Hepatocyte (in vitro differentiated cells): ENCODE measurements around the gene NXN. TPM values are rescaled to one million over a fixed set of nuclear protein-coding genes. Genes with fewer than 3 reads are reported as not detected.

Experiments used
- DNase-seq: peaks from one replicate; pipeline ENCODE4 v3.0.0-alpha.2; 2016; ENCODE audit warnings: low spot score
- H2AFZ ChIP-seq: fragments of 200-600 bp; sonication (generic); 2 replicates; pipeline ENCODE4 v1.6.0; 2016; ENCODE audit warnings: antibody characterized with exemption, mild to moderate bottlenecking
- H3K27ac ChIP-seq: fragments of 200-600 bp; sonication (generic); 2 replicates; pipeline ENCODE4 v1.5.1; 2016; ENCODE audit warnings: mild to moderate bottlenecking
- H3K27me3 ChIP-seq: fragments of 200-600 bp; sonication (generic); 2 replicates; pipeline ENCODE4 v1.6.1; 2016
- H3K36me3 ChIP-seq: fragments of 200-600 bp; sonication (generic); replicated peaks from 2 replicates; pipeline ENCODE4 v1.5.1; 2016; ENCODE audit warnings: low read depth; ENCODE audit not compliant: insufficient read depth
- H3K4me1 ChIP-seq: fragments of 200-600 bp; sonication (generic); 2 replicates; pipeline ENCODE4 v1.5.1; 2016; ENCODE audit warnings: mild to moderate bottlenecking, moderate library complexity; ENCODE audit not compliant: insufficient read depth
- H3K4me2 ChIP-seq: fragments of 200-600 bp; sonication (generic); 2 replicates; pipeline ENCODE4 v1.6.0; 2016
- H3K4me3 ChIP-seq: fragments of 200-600 bp; sonication (generic); 2 replicates; pipeline ENCODE4 v1.5.1; 2016; ENCODE audit warnings: mild to moderate bottlenecking
- H3K79me2 ChIP-seq: fragments of 200-600 bp; sonication (generic); 2 replicates; pipeline ENCODE4 v1.6.0; 2017; ENCODE audit warnings: mild to moderate bottlenecking
- H3K9me2 ChIP-seq: fragments of 200-600 bp; sonication (generic); replicated peaks from 2 replicates; pipeline ENCODE4 v1.6.0; 2017; ENCODE audit warnings: mild to moderate bottlenecking; ENCODE audit not compliant: insufficient read depth
- H3K9me3 ChIP-seq: fragments of 200-600 bp; sonication (generic); 2 replicates; pipeline ENCODE4 v1.5.1; 2016; ENCODE audit warnings: low read depth, mild to moderate bottlenecking
- H4K20me1 ChIP-seq: fragments of 200-600 bp; sonication (generic); 2 replicates; pipeline ENCODE4 v1.6.0; 2016; ENCODE audit warnings: mild to moderate bottlenecking; ENCODE audit not compliant: insufficient read depth, poor library complexity, severe bottlenecking
- CTCF ChIP-seq: fragments of 200-600 bp; sonication (generic); IDR thresholded peaks from 2 replicates; pipeline ENCODE4 v1.5.1; 2016; ENCODE audit warnings: antibody characterized with exemption, mild to moderate bottlenecking; ENCODE audit not compliant: poor library complexity
- EZH2 ChIP-seq: fragments of 200-600 bp; sonication (generic); IDR thresholded peaks from 2 replicates; pipeline ENCODE4 v1.6.1; 2016; ENCODE audit warnings: antibody characterized with exemption, mild to moderate bottlenecking, borderline replicate concordance
- EZH2phosphoT487 ChIP-seq: fragments of 200-600 bp; sonication (generic); IDR thresholded peaks from one replicate; pipeline ENCODE4 v1.6.1; 2018; ENCODE audit warnings: antibody characterized with exemption, mild to moderate bottlenecking, low read depth, moderate library complexity; ENCODE audit not compliant: unreplicated experiment, severe bottlenecking
- WGBS: methylation state at CpG from one replicate; pipeline ENCODE4 v1.1.6; 2016; ENCODE audit warnings: low lambda C conversion rate; ENCODE audit errors: missing lambda C conversion rate; 5-methylcytosine and 5-hydroxymethylcytosine counted together
- polyA plus RNA-seq: library from polyadenylated mRNA; unstranded; fragments of >200 nt; fragmentation: Nextera tagmentation; extraction: Ambion mirVana; gene quantifications from 2 replicates; pipeline ENCODE4 v1.2.1, GENCODE V29; 2016
- total RNA-seq: library from RNA; depleted of rRNA; stranded (reverse); fragments of >200 nt; gene quantifications from 2 replicates; pipeline ENCODE4 v1.2.3, GENCODE V29; 2014

Gene NXN
- total and polyA plus RNA-seq, 2 experiments from 2014 or later = 55.0 to 74.1 TPM

GRCh38 chr17:848402-848801 is 131.2 kb downstream of the NXN start:
- Histone ChIP-seq H3K9me3 (no peaks in the 10 kb centered on the region), H4K20me1 (peaks cover 12% of the 10 kb centered on the region), H2AFZ (no peak overlapping the region), H3K4me1 (peaks cover 31% of the 10 kb centered on the region), H3K27me3 (no peaks in the 10 kb centered on the region), H3K36me3 (no peaks in the 10 kb centered on the region), H3K4me2 (peak overlapping the region; percentile 44), H3K9me2 (no peaks in the 10 kb centered on the region), H3K4me3 (no peak overlapping the region), H3K27ac (peak overlapping the region; percentile 74), H3K79me2 (peaks cover 85% of the 10 kb centered on the region)
- WGBS = 85% methylated on average over 11 of the region's 11 CpGs
- TF ChIP-seq EZH2 (no peak), CTCF (no peak), EZH2phosphoT487 (no peak)
- no peak for DNase-seq

- Histone ChIP-seq H3K4me1 (peaks cover 31% of the 10 kb centered on the region), H3K36me3 (no peaks in the 10 kb centered on the region), H4K20me1 (peaks cover 12% of the 10 kb centered on the region), H3K9me2 (no peaks in the 10 kb centered on the region), H3K4me3 (no peak overlapping the region), H3K27me3 (no peaks in the 10 kb centered on the region), H3K79me2 (peaks cover 81% of the 10 kb centered on the region), H3K27ac (peak overlapping the region; percentile 74), H2AFZ (no peak overlapping the region), H3K4me2 (peak overlapping the region; percentile 61), H3K9me3 (no peaks in the 10 kb centered on the region)
- 60% methylated on average over 32 of the region's 32 CpGs for WGBS
- TF ChIP-seq EZH2 = no peak
- TF ChIP-seq CTCF = no peak
- no peak for TF ChIP-seq EZH2phosphoT487
- DNase-seq = no peak
Observed at GRCh38 chr17:846901-847843, 132.4 kb downstream of the NXN start.

- 95% methylated on average over 7 of the region's 33 CpGs for WGBS
- H3K9me2 ChIP-seq = no peaks in the 10 kb centered on the region
- H3K4me3 ChIP-seq = no peak overlapping the region
- no peaks in the 10 kb centered on the region for H3K36me3 ChIP-seq
- peaks cover 84% of the 10 kb centered on the region for H3K79me2 ChIP-seq
- no peak overlapping the region for H2AFZ ChIP-seq
- H3K4me1 ChIP-seq = peaks cover under 1% of the 10 kb centered on the region
- peaks cover 4% of the 10 kb centered on the region for H4K20me1 ChIP-seq
- no peak for TF ChIP-seq EZH2
- no peak for TF ChIP-seq EZH2phosphoT487
- TF ChIP-seq CTCF = no peak
- H3K9me3 ChIP-seq = no peaks in the 10 kb centered on the region
- no peaks in the 10 kb centered on the region for H3K27me3 ChIP-seq
- H3K27ac ChIP-seq = no peak overlapping the region
- DNase-seq = no peak
- no peak overlapping the region for H3K4me2 ChIP-seq
Observed at GRCh38 chr17:841313-841712, 138.3 kb downstream of the NXN start.
